ENCODE measurements around the gene AMBRA1.

AMBRA1 gene

GRCh38 chr11:46471943-46472661 lies 121.7 kb downstream of the AMBRA1 start:
- no peak for DNase-seq

- DNase-seq: no peak
These were observed 123.9 kb downstream of the AMBRA1 start for GRCh38 chr11:46469926-46470325.

GRCh38 chr11:46465683-46466082 lies 128.1 kb downstream of the AMBRA1 start:
- no peak for DNase-seq

- no peak for DNase-seq
These were observed 130.0 kb downstream of the AMBRA1 start for GRCh38 chr11:46463701-46464421.

GRCh38 chr11:46461461-46461927 lies 132.3 kb downstream of the AMBRA1 start:
- DNase-seq: no peak

GRCh38 chr11:46458491-46458890 lies 135.3 kb downstream of the AMBRA1 start:
- DNase-seq: no peak

- DNase-seq: no peak
These were observed 136.0 kb downstream of the AMBRA1 start for GRCh38 chr11:46457659-46458424.

GRCh38 chr11:46457021-46457420 lies 136.8 kb downstream of the AMBRA1 start:
- no peak for DNase-seq

GRCh38 chr11:46456269-46457001 lies 137.4 kb downstream of the AMBRA1 start:
- no peak for DNase-seq

GRCh38 chr11:46455834-46456233 lies 138.0 kb downstream of the AMBRA1 start:
- no peak for DNase-seq

GRCh38 chr11:46452918-46453517 lies 140.8 kb downstream of the AMBRA1 start:
- no peak for DNase-seq

GRCh38 chr11:46451759-46452158 lies 142.1 kb downstream of the AMBRA1 start:
- DNase-seq: no peak

- DNase-seq: no peak
These were observed 142.9 kb downstream of the AMBRA1 start for GRCh38 chr11:46450846-46451477.

- DNase-seq: no peak
These were observed 146.3 kb downstream of the AMBRA1 start for GRCh38 chr11:46447544-46447943.

GRCh38 chr11:46445920-46446771 lies 147.7 kb downstream of the AMBRA1 start:
- no peak for DNase-seq

GRCh38 chr11:46445192-46445919 lies 148.5 kb downstream of the AMBRA1 start:
- DNase-seq: no peak

GRCh38 chr11:46444305-46444704 lies 149.5 kb downstream of the AMBRA1 start:
- DNase-seq: no peak

GRCh38 chr11:46438211-46438610 lies 155.6 kb downstream of the AMBRA1 start:
- DNase-seq: no peak

GRCh38 chr11:46437122-46437689 lies 156.6 kb downstream of the AMBRA1 start:
- no peak for DNase-seq

- DNase-seq: no peak
These were observed 157.7 kb downstream of the AMBRA1 start for GRCh38 chr11:46436113-46436512.

All from islet precursor cell (in vitro differentiated cells).